ENCODE measurements around the gene DISC1. TPM values are rescaled to one million over a fixed set of nuclear protein-coding genes. Genes with fewer than 3 reads are reported as not detected.

The DISC1 gene
- total and polyA plus RNA-seq, 2 experiments from 2014 or later = 2.1 to 6.5 TPM

- TF ChIP-seq, protein P1, sequence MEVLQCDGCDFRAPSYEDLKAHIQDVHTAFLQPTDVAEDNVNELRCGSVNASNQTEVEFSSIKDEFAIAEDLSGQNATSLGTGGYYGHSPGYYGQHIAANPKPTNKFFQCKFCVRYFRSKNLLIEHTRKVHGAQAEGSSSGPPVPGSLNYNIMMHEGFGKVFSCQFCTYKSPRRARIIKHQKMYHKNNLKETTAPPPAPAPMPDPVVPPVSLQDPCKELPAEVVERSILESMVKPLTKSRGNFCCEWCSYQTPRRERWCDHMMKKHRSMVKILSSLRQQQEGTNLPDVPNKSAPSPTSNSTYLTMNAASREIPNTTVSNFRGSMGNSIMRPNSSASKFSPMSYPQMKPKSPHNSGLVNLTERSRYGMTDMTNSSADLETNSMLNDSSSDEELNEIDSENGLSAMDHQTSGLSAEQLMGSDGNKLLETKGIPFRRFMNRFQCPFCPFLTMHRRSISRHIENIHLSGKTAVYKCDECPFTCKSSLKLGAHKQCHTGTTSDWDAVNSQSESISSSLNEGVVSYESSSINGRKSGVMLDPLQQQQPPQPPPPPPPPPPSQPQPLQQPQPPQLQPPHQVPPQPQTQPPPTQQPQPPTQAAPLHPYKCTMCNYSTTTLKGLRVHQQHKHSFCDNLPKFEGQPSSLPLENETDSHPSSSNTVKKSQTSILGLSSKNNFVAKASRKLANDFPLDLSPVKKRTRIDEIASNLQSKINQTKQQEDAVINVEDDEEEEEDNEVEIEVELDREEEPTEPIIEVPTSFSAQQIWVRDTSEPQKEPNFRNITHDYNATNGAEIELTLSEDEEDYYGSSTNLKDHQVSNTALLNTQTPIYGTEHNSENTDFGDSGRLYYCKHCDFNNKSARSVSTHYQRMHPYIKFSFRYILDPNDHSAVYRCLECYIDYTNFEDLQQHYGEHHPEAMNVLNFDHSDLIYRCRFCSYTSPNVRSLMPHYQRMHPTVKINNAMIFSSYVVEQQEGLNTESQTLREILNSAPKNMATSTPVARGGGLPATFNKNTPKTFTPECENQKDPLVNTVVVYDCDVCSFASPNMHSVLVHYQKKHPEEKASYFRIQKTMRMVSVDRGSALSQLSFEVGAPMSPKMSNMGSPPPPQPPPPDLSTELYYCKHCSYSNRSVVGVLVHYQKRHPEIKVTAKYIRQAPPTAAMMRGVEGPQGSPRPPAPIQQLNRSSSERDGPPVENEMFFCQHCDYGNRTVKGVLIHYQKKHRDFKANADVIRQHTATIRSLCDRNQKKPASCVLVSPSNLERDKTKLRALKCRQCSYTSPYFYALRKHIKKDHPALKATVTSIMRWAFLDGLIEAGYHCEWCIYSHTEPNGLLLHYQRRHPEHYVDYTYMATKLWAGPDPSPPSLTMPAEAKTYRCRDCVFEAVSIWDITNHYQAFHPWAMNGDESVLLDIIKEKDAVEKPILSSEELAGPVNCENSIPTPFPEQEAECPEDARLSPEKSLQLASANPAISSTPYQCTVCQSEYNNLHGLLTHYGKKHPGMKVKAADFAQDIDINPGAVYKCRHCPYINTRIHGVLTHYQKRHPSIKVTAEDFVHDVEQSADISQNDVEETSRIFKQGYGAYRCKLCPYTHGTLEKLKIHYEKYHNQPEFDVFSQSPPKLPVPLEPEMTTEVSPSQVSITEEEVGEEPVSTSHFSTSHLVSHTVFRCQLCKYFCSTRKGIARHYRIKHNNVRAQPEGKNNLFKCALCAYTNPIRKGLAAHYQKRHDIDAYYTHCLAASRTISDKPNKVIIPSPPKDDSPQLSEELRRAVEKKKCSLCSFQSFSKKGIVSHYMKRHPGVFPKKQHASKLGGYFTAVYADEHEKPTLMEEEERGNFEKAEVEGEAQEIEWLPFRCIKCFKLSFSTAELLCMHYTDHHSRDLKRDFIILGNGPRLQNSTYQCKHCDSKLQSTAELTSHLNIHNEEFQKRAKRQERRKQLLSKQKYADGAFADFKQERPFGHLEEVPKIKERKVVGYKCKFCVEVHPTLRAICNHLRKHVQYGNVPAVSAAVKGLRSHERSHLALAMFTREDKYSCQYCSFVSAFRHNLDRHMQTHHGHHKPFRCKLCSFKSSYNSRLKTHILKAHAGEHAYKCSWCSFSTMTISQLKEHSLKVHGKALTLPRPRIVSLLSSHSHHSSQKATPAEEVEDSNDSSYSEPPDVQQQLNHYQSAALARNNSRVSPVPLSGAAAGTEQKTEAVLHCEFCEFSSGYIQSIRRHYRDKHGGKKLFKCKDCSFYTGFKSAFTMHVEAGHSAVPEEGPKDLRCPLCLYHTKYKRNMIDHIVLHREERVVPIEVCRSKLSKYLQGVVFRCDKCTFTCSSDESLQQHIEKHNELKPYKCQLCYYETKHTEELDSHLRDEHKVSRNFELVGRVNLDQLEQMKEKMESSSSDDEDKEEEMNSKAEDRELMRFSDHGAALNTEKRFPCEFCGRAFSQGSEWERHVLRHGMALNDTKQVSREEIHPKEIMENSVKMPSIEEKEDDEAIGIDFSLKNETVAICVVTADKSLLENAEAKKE (CRISPR knock-in tag; IDR thresholded peaks at IDR 0.05) = no peak
- TF ChIP-seq, protein P2, sequence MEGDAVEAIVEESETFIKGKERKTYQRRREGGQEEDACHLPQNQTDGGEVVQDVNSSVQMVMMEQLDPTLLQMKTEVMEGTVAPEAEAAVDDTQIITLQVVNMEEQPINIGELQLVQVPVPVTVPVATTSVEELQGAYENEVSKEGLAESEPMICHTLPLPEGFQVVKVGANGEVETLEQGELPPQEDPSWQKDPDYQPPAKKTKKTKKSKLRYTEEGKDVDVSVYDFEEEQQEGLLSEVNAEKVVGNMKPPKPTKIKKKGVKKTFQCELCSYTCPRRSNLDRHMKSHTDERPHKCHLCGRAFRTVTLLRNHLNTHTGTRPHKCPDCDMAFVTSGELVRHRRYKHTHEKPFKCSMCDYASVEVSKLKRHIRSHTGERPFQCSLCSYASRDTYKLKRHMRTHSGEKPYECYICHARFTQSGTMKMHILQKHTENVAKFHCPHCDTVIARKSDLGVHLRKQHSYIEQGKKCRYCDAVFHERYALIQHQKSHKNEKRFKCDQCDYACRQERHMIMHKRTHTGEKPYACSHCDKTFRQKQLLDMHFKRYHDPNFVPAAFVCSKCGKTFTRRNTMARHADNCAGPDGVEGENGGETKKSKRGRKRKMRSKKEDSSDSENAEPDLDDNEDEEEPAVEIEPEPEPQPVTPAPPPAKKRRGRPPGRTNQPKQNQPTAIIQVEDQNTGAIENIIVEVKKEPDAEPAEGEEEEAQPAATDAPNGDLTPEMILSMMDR (conservative IDR thresholded peaks at IDR 0.05; ENCODE audit: low read depth in 2 of 2) = no peak
- TF ChIP-seq STAT1 (IDR thresholded peaks at IDR 0.05; ENCODE audit: unreplicated experiment) (no peak), JUNB (IDR thresholded peaks at IDR 0.05; ENCODE audit: unreplicated experiment) (no peak), REST (IDR thresholded peaks at IDR 0.05; ENCODE audit: unreplicated experiment) (no peak), NANOG (IDR thresholded peaks at IDR 0.05; ENCODE audit: borderline replicate concordance) (no peak)
Observed at GRCh38 chr1:231612393-231613089, 14.0 kb upstream of the DISC1 start (continued).
